Measurements from ENCODE around the gene CNGB1.
"Not testable (repeated sequence)": the region's sequence is repeated elsewhere in the genome, so short reads cannot be mapped to it uniquely, and the experiment has no call there.

The CNGB1 gene

GRCh38 chr16:57883480-57883879 is 87.4 kb downstream of the CNGB1 start:
- no peak for DNase-seq

- no peak for DNase-seq
Measured at GRCh38 chr16:57882792-57883191, 88.1 kb downstream of the CNGB1 start.

GRCh38 chr16:57882206-57882605 is 88.7 kb downstream of the CNGB1 start:
- DNase-seq, result no peak

GRCh38 chr16:57878586-57878985 is 92.3 kb downstream of the CNGB1 start:
- DNase-seq, result no peak

- no peak for DNase-seq
Measured at GRCh38 chr16:57876210-57876609, 94.7 kb downstream of the CNGB1 start.

GRCh38 chr16:57875347-57875746 is 95.6 kb downstream of the CNGB1 start:
- DNase-seq, result no peak

GRCh38 chr16:57873218-57873617 is 97.7 kb downstream of the CNGB1 start:
- DNase-seq, result no peak

- DNase-seq, result not testable (repeated sequence)
Measured at GRCh38 chr16:57872764-57873163, 98.2 kb downstream of the CNGB1 start.

GRCh38 chr16:57871456-57871855 is 99.5 kb downstream of the CNGB1 start:
- DNase-seq, result no peak

GRCh38 chr16:57870753-57871454 is 100.0 kb downstream of the CNGB1 start:
- no peak for DNase-seq

- no peak for DNase-seq
Measured at GRCh38 chr16:57868913-57869520, 101.9 kb downstream of the CNGB1 start.

GRCh38 chr16:57867000-57867561 is 103.8 kb downstream of the CNGB1 start:
- DNase-seq, result peak; percentile 85

- no peak for DNase-seq
Measured at GRCh38 chr16:57866529-57866918, 104.4 kb downstream of the CNGB1 start.

GRCh38 chr16:57865746-57866528 is 105.0 kb downstream of the CNGB1 start:
- DNase-seq, result no peak

- DNase-seq, result peak; percentile 14
Measured at GRCh38 chr16:57863434-57864160, 107.3 kb downstream of the CNGB1 start.

- DNase-seq, result no peak
Measured at GRCh38 chr16:57862698-57863433, 108.1 kb downstream of the CNGB1 start.

- no peak for DNase-seq
Measured at GRCh38 chr16:57859331-57859730, 111.6 kb downstream of the CNGB1 start.

GRCh38 chr16:57858635-57859034 is 112.3 kb downstream of the CNGB1 start:
- no peak for DNase-seq

GRCh38 chr16:57857991-57858390 is 112.9 kb downstream of the CNGB1 start:
- not testable (repeated sequence) for DNase-seq

GRCh38 chr16:57855188-57855587 is 115.7 kb downstream of the CNGB1 start:
- no peak for DNase-seq

GRCh38 chr16:57852189-57852588 is 118.7 kb downstream of the CNGB1 start:
- no peak for DNase-seq

GRCh38 chr16:57848181-57848580 is 122.7 kb downstream of the CNGB1 start:
- DNase-seq, result no peak

All from SHP77 treated with DMSO at 0.1 percent for 48 hours (cell line).